Ishikawa (cell line): ENCODE results near the gene RAPGEF4.

ENCODE experiments used
- FOXM1 ChIP-seq: IDR thresholded peaks from 2 replicates; pipeline ENCODE4 v1.6.1; 2012; ENCODE audit warnings: low read depth, borderline replicate concordance
- TCF12 ChIP-seq: IDR thresholded peaks from 2 replicates; pipeline ENCODE4 v1.6.1; 2012; ENCODE audit warnings: low read depth
- TEAD4 ChIP-seq: IDR thresholded peaks from 2 replicates; pipeline ENCODE4 v1.6.1; 2012
- USF1 ChIP-seq: IDR thresholded peaks from 2 replicates; pipeline ENCODE4 v1.6.1; 2012

GRCh38 chr2:173008786-173009185 is 273.1 kb downstream of the RAPGEF4 start:
- TF ChIP-seq USF1 (no peak), TCF12 (no peak), TEAD4 (no peak), FOXM1 (no peak)
